Endothelial cell of umbilical vein (primary cell): Measurements from ENCODE around the gene HOXA2. TPM values are rescaled to one million over a fixed set of nuclear protein-coding genes. Genes with fewer than 3 reads are reported as not detected.
A peak's percentile ranks its signal among the peaks of the same experiment; 100 is the strongest.

Experiments
- BruUV-seq: library from RNA; stranded (reverse); fragments of 400-500 nt; replicated peaks from 2 replicates; lab custom pipeline; 2021; lab: Mats Ljungman, UMichigan
- CTCF ChIA-PET: fragments of 300-600, 350-600 bp; sonication (Branson Sonifier 250); formaldehyde crosslinking; loops from one replicate; lab custom pipeline; 2021; ENCODE audit warnings: antibody characterized with exemption, inconsistent platforms; lab: Charles Lee
- POLR2A ChIA-PET: fragments of 300-600, 350-600 bp; sonication (Branson Sonifier 250); formaldehyde crosslinking; loops from one replicate; lab custom pipeline; 2021; ENCODE audit warnings: antibody characterized with exemption, inconsistent platforms; lab: Charles Lee
- DNase-seq: peaks from one replicate; pipeline ENCODE4 v3.0.0-alpha.2; 2011; ENCODE audit warnings: low read depth, low spot score
- FAIRE-seq: peaks from 2 replicates; lab custom pipeline; 2011; peaks lifted over from hg19 to GRCh38; lab: Jason Lieb, UNC
- H2AFZ ChIP-seq: 2 replicates; pipeline ENCODE4 v1.6.0; 2012; ENCODE audit warnings: low read depth, low read length, control low read depth, inconsistent platforms
- H3K27ac ChIP-seq: 2 replicates; pipeline ENCODE4 v1.5.1; 2011; ENCODE audit warnings: low read depth, mild to moderate bottlenecking, control low read depth, low read length, moderate library complexity; ENCODE audit not compliant: insufficient read depth
- H3K27me3 ChIP-seq, 2 experiments: 2 replicates each; pipeline versions ENCODE4 v1.6.0 to v1.6.1; 2011; ENCODE audit warnings: low read length in 2 of 2, mixed read lengths in 1 of 2; ENCODE audit not compliant: control insufficient read depth in 2 of 2, insufficient read depth in 2 of 2
- H3K36me3 ChIP-seq, 2 experiments: 2 replicates in 1 of 2; 3 replicates in 1 of 2; pipeline ENCODE4 v1.5.1; 2011; ENCODE audit warnings: low read length in 2 of 2, mild to moderate bottlenecking in 1 of 2, moderate library complexity in 1 of 2; ENCODE audit not compliant: control insufficient read depth in 2 of 2, insufficient read depth in 2 of 2; ENCODE audit errors: extremely low read depth in 1 of 2
- H3K4me1 ChIP-seq: 3 replicates; pipeline ENCODE4 v1.5.1; 2011; ENCODE audit warnings: mild to moderate bottlenecking, low read length; ENCODE audit not compliant: control insufficient read depth, insufficient read depth; ENCODE audit errors: extremely low read depth
- H3K4me2 ChIP-seq: 2 replicates; pipeline ENCODE4 v1.6.1; 2011; ENCODE audit warnings: low read length, control low read depth, mixed read lengths; ENCODE audit not compliant: insufficient read depth
- H3K4me3 ChIP-seq, 3 experiments: fragments of 200-600 bp in 1 of 3; sonication (generic), shearing (Covaris generic) in 1 of 3; replicated peaks in 1 of 3; 2 replicates each; pipeline ENCODE4 v1.5.1; 2011 to 2016; ENCODE audit warnings: control low read depth in 3 of 3, low read length in 3 of 3, mild to moderate bottlenecking in 2 of 3, inconsistent platforms in 1 of 3, low read depth in 1 of 3, moderate library complexity in 1 of 3; ENCODE audit not compliant: insufficient read depth in 1 of 3
- H3K79me2 ChIP-seq: 2 replicates; pipeline ENCODE4 v1.6.0; 2012; ENCODE audit warnings: low read length, inconsistent platforms; ENCODE audit not compliant: control insufficient read depth, insufficient read depth
- H3K9ac ChIP-seq: replicated peaks from 2 replicates; pipeline ENCODE3; 2011; ENCODE audit warnings: low read length, control low read depth; ENCODE audit not compliant: insufficient read depth; ENCODE audit errors: extremely low read depth
- H3K9me1 ChIP-seq: replicated peaks from 3 replicates; pipeline ENCODE4 v1.6.0; 2011; ENCODE audit warnings: mild to moderate bottlenecking, low read length; ENCODE audit not compliant: control insufficient read depth, insufficient read depth; ENCODE audit errors: extremely low read depth
- H3K9me3 ChIP-seq: replicated peaks from 2 replicates; pipeline ENCODE4 v1.5.1; 2012; ENCODE audit warnings: low read length, inconsistent platforms; ENCODE audit not compliant: control insufficient read depth, insufficient read depth
- H4K20me1 ChIP-seq: replicated peaks from 2 replicates; pipeline ENCODE3; 2011; ENCODE audit warnings: mild to moderate bottlenecking, low read length; ENCODE audit not compliant: control insufficient read depth, insufficient read depth; ENCODE audit errors: extremely low read depth
- EZH2 ChIP-seq: IDR thresholded peaks from 2 replicates; pipeline ENCODE4 v1.6.1; 2012; ENCODE audit warnings: borderline replicate concordance, low read depth, mild to moderate bottlenecking, moderate library complexity, low read length, inconsistent platforms; ENCODE audit not compliant: severe bottlenecking
- FOS ChIP-seq: IDR thresholded peaks from 2 replicates; pipeline ENCODE4 v1.6.1; 2011; ENCODE audit warnings: mild to moderate bottlenecking, low read length, moderate library complexity, borderline replicate concordance; ENCODE audit not compliant: insufficient read depth
- GATA2 ChIP-seq: IDR thresholded peaks from 2 replicates; pipeline ENCODE4 v1.7.0; 2011; ENCODE audit warnings: low read depth, mild to moderate bottlenecking, moderate library complexity, mixed read lengths, low read length; ENCODE audit not compliant: insufficient read length, insufficient read depth
- JUN ChIP-seq: IDR thresholded peaks from 2 replicates; pipeline ENCODE4 v1.6.1; 2011; ENCODE audit warnings: borderline replicate concordance, low read depth; ENCODE audit not compliant: insufficient read length, insufficient read depth
- MYC ChIP-seq: IDR thresholded peaks from one replicate; pipeline ENCODE4 v1.6.1; 2011; ENCODE audit warnings: mild to moderate bottlenecking, low read depth, low read length
- POLR2A ChIP-seq: IDR thresholded peaks from 2 replicates; pipeline ENCODE4 v1.6.1; 2012; ENCODE audit warnings: low read depth, mild to moderate bottlenecking, control low read depth, low read length
- POLR2AphosphoS5 ChIP-seq: IDR thresholded peaks from 2 replicates; pipeline ENCODE4 v1.6.1; 2012; ENCODE audit warnings: low read depth, mild to moderate bottlenecking, control low read depth, low read length, moderate library complexity; ENCODE audit not compliant: insufficient read depth
- dilution Hi-C: fragments of 300-500 bp; cut with MboI; formaldehyde crosslinking; loops from one replicate; pipeline ENCODE4 v1.15.0; 2019; ENCODE audit warnings: low sequenced_read_pairs; ENCODE audit not compliant: extremely low pct_ligation_motif_present
- intact Hi-C: fragments of 100-400 bp; cut with micrococcal nuclease; formaldehyde crosslinking; loops from one replicate; pipeline ENCODE4 v1.10.0; 2022
- polyA plus RNA-seq, 4 experiments: library from polyadenylated mRNA; depleted of rRNA in 3 of 4; stranded (reverse) in 3 of 4; unstranded in 1 of 4; fragments of >200 nt; gene quantifications; 2 replicates each; pipeline versions ENCODE4 v1.2.1 to v1.2.3, GENCODE V29; 2011 to 2012; ENCODE audit warnings: missing spikeins in 1 of 4
- total RNA-seq: library from RNA; stranded (reverse); gene quantifications from 2 replicates; pipeline ENCODE4 v1.2.3, GENCODE V29; 2021
- TF ChIP-seq, protein P1 (sequence below): IDR thresholded peaks from 2 replicates; pipeline ENCODE4 v1.6.1; 2011; ENCODE audit not compliant: insufficient read depth, insufficient read length
- TF ChIP-seq, protein P2 (sequence below), 2 donors: IDR thresholded peaks; 1 replicate in 1 of 2; 2 replicates in 1 of 2; pipeline ENCODE4 v1.5.1; 2011; ENCODE audit warnings: low read length in 2 of 2, mild to moderate bottlenecking in 2 of 2, moderate library complexity in 2 of 2, control low read depth in 1 of 2, inconsistent platforms in 1 of 2, low read depth in 1 of 2; ENCODE audit not compliant: insufficient read depth in 1 of 2; ENCODE audit errors: extremely low read depth in 1 of 2

Gene HOXA2
- total and polyA plus RNA-seq, 2 donors (not counting 3 experiments of a cell fraction or from before 2014, with no cell fraction given): 1.6 to 2.3 TPM

DNA sequence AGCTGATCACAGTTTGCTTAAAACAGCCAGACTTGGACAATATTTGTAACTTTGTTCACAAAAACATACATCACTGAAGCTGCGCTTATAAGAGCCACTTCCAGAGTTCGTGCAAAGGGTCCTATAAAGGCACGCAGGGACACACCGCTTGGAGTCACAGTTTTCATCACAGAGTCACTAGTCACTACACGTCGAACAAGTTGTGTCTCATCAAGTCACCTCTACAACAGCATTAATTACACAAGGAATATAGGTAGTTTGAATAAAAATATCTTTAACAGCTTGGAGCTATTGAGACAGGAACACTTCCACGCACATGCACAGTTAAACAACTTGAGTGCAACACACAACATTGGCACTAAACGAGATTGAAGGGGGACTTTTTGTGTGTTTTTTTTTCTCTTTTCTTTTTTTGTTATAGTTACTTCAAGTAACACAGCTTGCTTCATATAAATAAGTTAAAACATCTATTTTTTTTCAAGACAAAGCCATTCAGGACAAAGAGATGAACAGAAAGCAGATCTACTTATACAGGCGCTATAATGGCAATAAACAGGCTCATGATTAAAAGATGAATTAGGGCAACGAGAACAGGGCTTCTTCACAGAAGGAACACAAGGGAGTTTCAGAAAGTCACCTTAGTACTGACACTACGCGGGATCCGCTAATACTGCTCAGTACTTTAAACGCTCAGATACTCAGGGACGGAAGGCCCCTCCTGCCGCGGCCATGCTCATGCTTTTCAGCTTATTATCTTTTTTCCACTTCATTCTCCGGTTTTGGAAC is 38.8 kb upstream of the HOXA2 start:
- H3K4me2 ChIP-seq: peak overlapping the region; percentile 92
- peaks cover 96% of the 10 kb centered on the region for H3K79me2 ChIP-seq
- H4K20me1 ChIP-seq: no peaks in the 10 kb centered on the region
- ChIA-PET POLR2A (interaction anchor here (0.6 to 2.2 kb wide), 4 partner anchors 9 to 23 kb away, joined by 3 to 7 read pairs (median 4); partner anchors contain the start of gene HOXA3), CTCF (interaction anchor here (0.7 to 7.0 kb wide), 18 partner anchors 10 to 772 kb away, joined by 3 to 72 read pairs (median 6); partner anchors contain the start of genes HOXA4 and HOXA7)
- H3K4me3 ChIP-seq: peak overlapping the region; percentile 29 to 84 (median 65)
- intact Hi-C loops: loop anchor here (5.0 kb wide), 2 partner anchors 639 to 689 kb away; no protein-coding TSS in a partner anchor
- H2AFZ ChIP-seq: no peak overlapping the region
- BruUV-seq: TSS peak; percentile 3
- peaks cover 0 to 17% of the 10 kb centered on the region in 2 experiments for H3K36me3 ChIP-seq
- peak overlapping the region; percentile 82 for H3K27ac ChIP-seq
- dilution Hi-C loops: no loop called here
- H3K27me3 ChIP-seq: no peaks in the 10 kb centered on the region
- H3K4me1 ChIP-seq: peaks cover 74% of the 10 kb centered on the region
- H3K9me3 ChIP-seq: no peaks in the 10 kb centered on the region
- no peak for TF ChIP-seq GATA2
- no peak for TF ChIP-seq MYC
- TF ChIP-seq POLR2AphosphoS5: no peak
- no peak for TF ChIP-seq FOS
- TF ChIP-seq POLR2A: no peak
- TF ChIP-seq, protein P1, sequence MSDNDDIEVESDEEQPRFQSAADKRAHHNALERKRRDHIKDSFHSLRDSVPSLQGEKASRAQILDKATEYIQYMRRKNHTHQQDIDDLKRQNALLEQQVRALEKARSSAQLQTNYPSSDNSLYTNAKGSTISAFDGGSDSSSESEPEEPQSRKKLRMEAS: no peak
- no peak for TF ChIP-seq EZH2
- no peak for TF ChIP-seq JUN
- TF ChIP-seq, protein P2, sequence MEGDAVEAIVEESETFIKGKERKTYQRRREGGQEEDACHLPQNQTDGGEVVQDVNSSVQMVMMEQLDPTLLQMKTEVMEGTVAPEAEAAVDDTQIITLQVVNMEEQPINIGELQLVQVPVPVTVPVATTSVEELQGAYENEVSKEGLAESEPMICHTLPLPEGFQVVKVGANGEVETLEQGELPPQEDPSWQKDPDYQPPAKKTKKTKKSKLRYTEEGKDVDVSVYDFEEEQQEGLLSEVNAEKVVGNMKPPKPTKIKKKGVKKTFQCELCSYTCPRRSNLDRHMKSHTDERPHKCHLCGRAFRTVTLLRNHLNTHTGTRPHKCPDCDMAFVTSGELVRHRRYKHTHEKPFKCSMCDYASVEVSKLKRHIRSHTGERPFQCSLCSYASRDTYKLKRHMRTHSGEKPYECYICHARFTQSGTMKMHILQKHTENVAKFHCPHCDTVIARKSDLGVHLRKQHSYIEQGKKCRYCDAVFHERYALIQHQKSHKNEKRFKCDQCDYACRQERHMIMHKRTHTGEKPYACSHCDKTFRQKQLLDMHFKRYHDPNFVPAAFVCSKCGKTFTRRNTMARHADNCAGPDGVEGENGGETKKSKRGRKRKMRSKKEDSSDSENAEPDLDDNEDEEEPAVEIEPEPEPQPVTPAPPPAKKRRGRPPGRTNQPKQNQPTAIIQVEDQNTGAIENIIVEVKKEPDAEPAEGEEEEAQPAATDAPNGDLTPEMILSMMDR (IDR thresholded peaks at IDR 0.05; ENCODE audit: extremely low read depth in 1 of 2, insufficient read depth in 1 of 2, low read depth in 1 of 2, low read length in 2 of 2): no peak
- DNase-seq: no peak
- peak; percentile 57 for FAIRE-seq
- H3K9ac ChIP-seq: peak overlapping the region; percentile 84
- no peaks in the 10 kb centered on the region for H3K9me1 ChIP-seq
